Measurements from ENCODE around the gene SH3BP2. TPM values are rescaled to one million over a fixed set of nuclear protein-coding genes. Genes with fewer than 3 reads are reported as not detected.

The SH3BP2 gene, protein sequence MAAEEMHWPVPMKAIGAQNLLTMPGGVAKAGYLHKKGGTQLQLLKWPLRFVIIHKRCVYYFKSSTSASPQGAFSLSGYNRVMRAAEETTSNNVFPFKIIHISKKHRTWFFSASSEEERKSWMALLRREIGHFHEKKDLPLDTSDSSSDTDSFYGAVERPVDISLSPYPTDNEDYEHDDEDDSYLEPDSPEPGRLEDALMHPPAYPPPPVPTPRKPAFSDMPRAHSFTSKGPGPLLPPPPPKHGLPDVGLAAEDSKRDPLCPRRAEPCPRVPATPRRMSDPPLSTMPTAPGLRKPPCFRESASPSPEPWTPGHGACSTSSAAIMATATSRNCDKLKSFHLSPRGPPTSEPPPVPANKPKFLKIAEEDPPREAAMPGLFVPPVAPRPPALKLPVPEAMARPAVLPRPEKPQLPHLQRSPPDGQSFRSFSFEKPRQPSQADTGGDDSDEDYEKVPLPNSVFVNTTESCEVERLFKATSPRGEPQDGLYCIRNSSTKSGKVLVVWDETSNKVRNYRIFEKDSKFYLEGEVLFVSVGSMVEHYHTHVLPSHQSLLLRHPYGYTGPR
- polyA plus RNA-seq, result 7.2 to 21.6 TPM (median 11.2 TPM) in 3 replicates
- polyA plus RNA-seq (2011; ENCODE audit: low read depth), result 20.2 TPM
- 5.6 and 7.6 TPM in 2 replicates for polyA plus RNA-seq (2011; cell fraction: cytosol; rRNA removed)
- polyA plus RNA-seq (2011; cell fraction: nucleus; rRNA removed), result 67.9 and 68.0 TPM in 2 replicates
- polyA plus RNA-seq (2012; ENCODE audit: low replicate concordance), result 6.1 and 23.4 TPM in 2 replicates
- 33.4 to 47.9 TPM (median 41.4 TPM) in 3 replicates for polyA minus RNA-seq
- 16.1 TPM for polyA minus RNA-seq (2011; cell fraction: cytosol; rRNA and poly(A)+ RNA removed)
- 25.6 and 34.7 TPM in 2 replicates for polyA minus RNA-seq (2011; cell fraction: nucleus; rRNA and poly(A)+ RNA removed)

DNA sequence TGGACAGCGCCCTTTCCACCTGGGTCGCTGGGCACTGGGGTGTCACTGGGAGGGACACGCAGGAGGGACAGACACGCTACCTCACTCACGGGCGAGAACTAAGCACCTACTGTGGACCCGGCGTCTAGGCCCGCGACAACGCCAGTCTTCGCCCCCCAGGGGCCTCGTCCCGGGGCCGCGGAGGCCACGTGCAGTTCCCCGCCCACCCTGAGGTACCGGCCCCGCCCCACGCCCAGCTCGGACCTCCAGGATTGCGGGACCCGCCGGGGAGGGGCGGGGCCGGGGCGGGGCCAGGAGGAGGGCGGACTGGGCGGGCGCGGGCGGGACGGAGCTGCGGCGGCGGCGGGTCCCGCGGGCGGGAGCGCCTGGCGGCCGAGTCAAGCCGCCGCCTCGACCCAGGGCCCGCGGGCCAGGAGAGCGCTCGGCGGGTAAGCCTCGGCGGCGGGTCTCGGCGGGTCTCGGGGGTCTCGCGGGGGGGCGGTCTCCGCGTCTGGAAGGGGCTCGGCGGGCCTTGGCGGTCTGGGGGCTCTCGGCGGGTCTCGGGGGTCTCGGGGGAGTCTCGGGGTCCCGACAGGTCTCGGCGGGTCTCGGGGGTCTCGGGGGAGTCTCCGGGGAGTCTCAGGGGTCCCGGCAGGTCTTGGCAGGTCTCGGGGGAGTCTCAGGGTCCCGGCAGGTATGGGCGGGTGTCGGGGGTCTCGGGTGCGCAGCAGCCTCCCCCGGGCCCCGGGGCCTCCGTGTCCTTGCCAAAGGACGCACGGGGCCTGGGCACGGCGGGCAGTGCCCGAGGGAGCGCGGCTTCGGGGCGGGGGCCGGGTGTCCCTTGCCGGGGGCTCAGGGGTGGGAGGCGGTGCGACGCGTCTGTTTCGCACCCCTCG is at the start of gene SH3BP2:
Gene SH3BP2, plus strand, starts transcription at position 375 of the 875 bp plus-strand sequence. CDS start 27,533 bp downstream, outside the sequence.
- TF ChIP-seq, protein P1, sequence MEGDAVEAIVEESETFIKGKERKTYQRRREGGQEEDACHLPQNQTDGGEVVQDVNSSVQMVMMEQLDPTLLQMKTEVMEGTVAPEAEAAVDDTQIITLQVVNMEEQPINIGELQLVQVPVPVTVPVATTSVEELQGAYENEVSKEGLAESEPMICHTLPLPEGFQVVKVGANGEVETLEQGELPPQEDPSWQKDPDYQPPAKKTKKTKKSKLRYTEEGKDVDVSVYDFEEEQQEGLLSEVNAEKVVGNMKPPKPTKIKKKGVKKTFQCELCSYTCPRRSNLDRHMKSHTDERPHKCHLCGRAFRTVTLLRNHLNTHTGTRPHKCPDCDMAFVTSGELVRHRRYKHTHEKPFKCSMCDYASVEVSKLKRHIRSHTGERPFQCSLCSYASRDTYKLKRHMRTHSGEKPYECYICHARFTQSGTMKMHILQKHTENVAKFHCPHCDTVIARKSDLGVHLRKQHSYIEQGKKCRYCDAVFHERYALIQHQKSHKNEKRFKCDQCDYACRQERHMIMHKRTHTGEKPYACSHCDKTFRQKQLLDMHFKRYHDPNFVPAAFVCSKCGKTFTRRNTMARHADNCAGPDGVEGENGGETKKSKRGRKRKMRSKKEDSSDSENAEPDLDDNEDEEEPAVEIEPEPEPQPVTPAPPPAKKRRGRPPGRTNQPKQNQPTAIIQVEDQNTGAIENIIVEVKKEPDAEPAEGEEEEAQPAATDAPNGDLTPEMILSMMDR (optimal IDR thresholded peaks at IDR 0.05 in 1 of 3, IDR thresholded peaks at IDR 0.05 in 1 of 3, conservative IDR thresholded peaks at IDR 0.05 in 1 of 3; ENCODE audit: extremely low read depth in 1 of 3, insufficient read depth in 2 of 3, low read length in 3 of 3), result no peak
- no peak for TF ChIP-seq EZH2 (IDR thresholded peaks at IDR 0.05; ENCODE audit: low read length)
- Histone ChIP-seq H2AFZ (ENCODE audit: control insufficient read depth, low read length) (peak within 1 kb of the TSS; percentile 9), H3K9me3 (ENCODE audit: control insufficient read depth, low read depth, low read length) (no peaks in the 10 kb centered on the region), H3K4me1 (ENCODE audit: control insufficient read depth, extremely low read depth, insufficient read depth, low read length) (peaks cover 39% of the 10 kb centered on the region), H3K79me2 (ENCODE audit: control insufficient read depth, insufficient read depth, low read length) (no peaks in the 10 kb centered on the region), H3K27ac (ENCODE audit: control insufficient read depth, insufficient read depth, low read length) (no peak within 1 kb of the TSS), H4K20me1 (ENCODE audit: control insufficient read depth, extremely low read depth, insufficient read depth, low read length) (no peaks in the 10 kb centered on the region), H3K36me3 (ENCODE audit: control insufficient read depth in 2 of 2, extremely low read depth in 1 of 2, insufficient read depth in 2 of 2, low read length in 2 of 2) (no peaks in the 10 kb centered on the region), H3K4me2 (ENCODE audit: control insufficient read depth, extremely low read depth, insufficient read depth, low read depth, low read length) (peak within 1 kb of the TSS; percentile 83), H3K9ac (ENCODE audit: control insufficient read depth, extremely low read depth, insufficient read depth, low read length) (peak within 1 kb of the TSS; percentile 68), H3K27me3 (ENCODE audit: control insufficient read depth, extremely low read depth, insufficient read depth, low read length) (peaks cover 15% of the 10 kb centered on the region), H3K9me1 (ENCODE audit: control insufficient read depth, extremely low read depth, insufficient read depth, low read length) (no peaks in the 10 kb centered on the region), H3K4me3 (ENCODE audit: control insufficient read depth in 2 of 3, extremely low read depth in 1 of 3, insufficient read depth in 2 of 3, low read depth in 1 of 3, low read length in 3 of 3) (peak within 1 kb of the TSS; percentile 50 to 74 (median 57))
- no peak for DNase-seq (ENCODE audit: low read depth, low spot score)
- no peak for FAIRE-seq
- dilution Hi-C loops (cut with MboI; ENCODE audit: extremely low pct_ligation_motif_present, low sequenced_read_pairs), result no loop called here

DNA sequence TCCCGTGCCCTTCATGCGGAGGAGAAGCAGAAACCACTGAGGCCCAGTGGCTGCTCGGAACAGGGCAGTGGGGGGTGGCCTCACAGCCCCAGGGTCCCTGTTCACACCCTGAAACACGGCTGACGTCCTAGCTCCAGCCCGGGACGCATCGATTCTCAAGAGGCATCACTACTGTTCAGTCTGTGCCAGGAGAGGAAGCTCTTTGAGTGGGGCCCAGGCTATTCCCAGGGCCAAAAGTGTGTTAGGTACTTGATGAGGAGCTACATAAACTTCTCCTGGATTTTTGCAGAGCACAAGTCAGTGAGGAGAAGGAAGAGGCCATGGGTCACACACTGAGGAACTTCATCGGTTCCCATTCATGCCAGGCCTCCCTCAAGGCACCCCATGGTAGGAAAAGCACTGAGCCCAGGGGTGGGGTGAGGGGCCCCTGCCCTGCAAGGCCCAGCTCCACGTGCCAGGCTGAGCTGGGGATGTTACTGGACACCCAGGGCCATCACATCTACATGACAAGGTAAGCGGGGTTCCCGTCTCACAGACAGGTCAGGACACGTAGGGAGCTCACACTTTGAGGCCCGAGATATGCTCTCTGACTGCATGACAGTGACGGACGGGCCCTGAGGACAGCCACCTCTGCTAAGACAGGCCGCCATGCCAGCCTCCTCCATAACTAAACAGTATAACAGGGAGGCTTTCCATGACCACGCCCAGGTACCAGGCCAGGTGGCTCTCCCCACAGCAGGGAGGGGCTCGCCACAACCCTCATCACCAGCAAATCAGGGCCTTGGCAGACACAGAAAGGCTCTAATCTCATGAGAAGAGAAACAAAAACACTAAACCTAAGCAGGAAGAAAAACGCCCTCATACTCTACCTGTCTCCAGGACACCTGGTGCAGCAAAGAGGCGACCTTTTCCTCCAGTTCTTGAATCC is 49.1 kb upstream of the SH3BP2 start:
- no peak for TF ChIP-seq EZH2 (IDR thresholded peaks at IDR 0.05; ENCODE audit: low read length)
- TF ChIP-seq, protein P1 (optimal IDR thresholded peaks at IDR 0.05 in 1 of 3, IDR thresholded peaks at IDR 0.05 in 1 of 3, conservative IDR thresholded peaks at IDR 0.05 in 1 of 3; ENCODE audit: extremely low read depth in 1 of 3, insufficient read depth in 2 of 3, low read length in 3 of 3), result no peak
- DNase-seq (ENCODE audit: low read depth, low spot score) (no peak), FAIRE-seq (no peak)
- Histone ChIP-seq H3K4me3 (ENCODE audit: control insufficient read depth in 2 of 3, extremely low read depth in 1 of 3, insufficient read depth in 2 of 3, low read depth in 1 of 3, low read length in 3 of 3) (no peak overlapping the region), H3K4me2 (ENCODE audit: control insufficient read depth, extremely low read depth, insufficient read depth, low read depth, low read length) (no peak overlapping the region), H2AFZ (ENCODE audit: control insufficient read depth, low read length) (no peak overlapping the region), H3K79me2 (ENCODE audit: control insufficient read depth, insufficient read depth, low read length) (no peaks in the 10 kb centered on the region), H3K4me1 (ENCODE audit: control insufficient read depth, extremely low read depth, insufficient read depth, low read length) (peaks cover 27% of the 10 kb centered on the region), H4K20me1 (ENCODE audit: control insufficient read depth, extremely low read depth, insufficient read depth, low read length) (no peaks in the 10 kb centered on the region), H3K27ac (ENCODE audit: control insufficient read depth, insufficient read depth, low read length) (no peak overlapping the region), H3K27me3 (ENCODE audit: control insufficient read depth, extremely low read depth, insufficient read depth, low read length) (no peaks in the 10 kb centered on the region), H3K9me1 (ENCODE audit: control insufficient read depth, extremely low read depth, insufficient read depth, low read length) (peaks cover 3% of the 10 kb centered on the region), H3K9ac (ENCODE audit: control insufficient read depth, extremely low read depth, insufficient read depth, low read length) (no peak overlapping the region), H3K36me3 (ENCODE audit: control insufficient read depth in 2 of 2, extremely low read depth in 1 of 2, insufficient read depth in 2 of 2, low read length in 2 of 2) (peaks cover 24 to 49% of the 10 kb centered on the region in 2 experiments), H3K9me3 (ENCODE audit: control insufficient read depth, low read depth, low read length) (no peaks in the 10 kb centered on the region)
- dilution Hi-C loops (cut with MboI; ENCODE audit: extremely low pct_ligation_motif_present, low sequenced_read_pairs), result no loop called here

Data from keratinocyte (primary cell).